GM19043 (cell line): Measurements from ENCODE around the gene KCNJ5.
A peak's percentile ranks its signal among the peaks of the same experiment; 100 is the strongest.

Experiments
- ATAC-seq: cut with Tn5 transposase; IDR thresholded peaks from one replicate; pipeline ENCODE4 v1.9.1; 2021; ENCODE audit warnings: low read depth; ENCODE audit not compliant: unreplicated experiment

Gene KCNJ5

DNA sequence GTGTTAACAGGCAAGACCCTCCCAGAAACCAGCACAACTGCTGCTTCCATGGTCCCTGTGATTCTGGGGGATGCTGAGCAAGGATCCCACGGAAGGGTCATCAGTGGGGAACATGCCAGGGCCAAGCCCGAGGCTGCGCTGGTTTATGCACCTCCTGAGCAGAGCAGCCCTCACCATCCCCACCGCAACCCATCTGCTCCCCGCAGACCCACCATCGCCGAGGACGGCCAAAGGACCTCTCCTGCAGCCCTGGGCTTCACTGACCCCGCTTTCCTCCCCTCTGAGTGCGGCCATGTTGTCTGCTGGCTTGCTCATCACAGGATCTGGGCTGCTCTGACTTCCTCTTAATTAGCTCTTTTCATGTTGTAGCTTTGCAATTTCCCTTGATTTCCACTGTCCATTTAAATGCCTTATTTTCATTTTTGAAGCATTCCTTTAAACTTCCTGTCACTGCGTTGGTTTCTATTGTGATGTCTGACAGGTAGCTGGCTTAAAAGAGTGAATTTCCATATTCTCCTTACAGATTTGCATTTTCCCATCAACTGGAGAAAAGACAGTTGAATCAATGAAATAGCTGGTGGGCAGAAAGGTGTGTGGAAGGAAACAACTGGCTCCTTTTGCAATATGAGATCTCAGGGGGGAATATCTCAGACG lies 36.7 kb downstream of the KCNJ5 start:
- no peak for ATAC-seq

DNA sequence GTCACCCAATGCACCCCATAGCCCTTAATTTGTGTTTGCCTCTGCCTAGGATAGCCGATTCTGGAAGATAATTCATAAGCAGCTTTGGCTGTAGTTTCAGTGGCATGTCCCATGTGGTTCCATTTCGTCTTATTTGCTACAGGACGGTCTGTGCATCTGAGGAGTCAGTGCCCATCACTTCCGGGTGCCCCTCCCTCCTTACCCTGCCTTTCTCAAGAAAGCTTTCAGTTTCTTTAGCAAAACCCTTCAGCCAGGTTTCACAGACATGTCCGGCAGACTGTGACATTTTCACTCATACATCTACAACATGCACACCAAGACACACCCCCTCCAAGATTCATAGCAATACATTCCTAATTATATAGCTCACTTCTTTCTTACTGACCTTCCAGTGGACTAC lies 37.2 kb downstream of the KCNJ5 start:
- ATAC-seq, result peak; percentile 99

DNA sequence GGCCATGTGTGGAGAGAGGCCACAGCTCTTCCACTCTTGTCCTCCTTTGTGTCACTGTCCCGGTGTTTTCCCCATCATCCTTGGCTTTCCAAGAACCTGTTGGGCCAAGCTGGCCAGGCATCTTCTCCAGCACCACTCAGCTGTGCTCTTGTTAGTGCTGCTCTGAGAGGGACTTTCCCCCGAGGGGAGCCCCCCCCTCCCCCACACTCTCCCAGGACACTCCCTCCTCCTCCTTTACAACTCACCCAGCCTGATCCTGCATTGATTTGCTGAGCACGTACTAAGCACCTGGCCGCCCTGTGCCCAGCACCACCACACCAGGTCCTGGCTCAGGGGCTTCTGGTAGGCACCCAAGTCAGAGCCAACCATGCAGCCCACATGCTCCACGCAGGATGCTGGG lies 38.3 kb downstream of the KCNJ5 start:
- ATAC-seq, result no peak

DNA sequence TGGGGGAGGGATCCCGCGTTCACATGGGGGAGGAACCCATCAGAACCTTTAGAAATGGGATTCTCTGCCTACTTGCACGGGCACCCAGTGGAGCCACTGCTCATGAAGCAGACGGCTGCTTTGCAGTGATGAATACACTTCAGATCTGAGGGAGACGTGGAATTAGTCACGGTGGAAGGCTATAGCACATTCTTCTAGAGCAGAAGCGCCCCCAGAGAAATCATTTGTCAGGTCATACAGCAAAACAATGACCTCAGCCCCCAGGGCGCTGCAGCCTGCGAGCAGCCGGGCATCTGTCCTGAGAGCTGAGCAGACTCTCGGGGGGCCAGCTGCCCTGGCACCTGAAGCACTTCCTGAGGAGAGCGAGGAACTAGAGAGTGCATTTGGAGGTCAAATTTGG lies 38.8 kb downstream of the KCNJ5 start:
- no peak for ATAC-seq

DNA sequence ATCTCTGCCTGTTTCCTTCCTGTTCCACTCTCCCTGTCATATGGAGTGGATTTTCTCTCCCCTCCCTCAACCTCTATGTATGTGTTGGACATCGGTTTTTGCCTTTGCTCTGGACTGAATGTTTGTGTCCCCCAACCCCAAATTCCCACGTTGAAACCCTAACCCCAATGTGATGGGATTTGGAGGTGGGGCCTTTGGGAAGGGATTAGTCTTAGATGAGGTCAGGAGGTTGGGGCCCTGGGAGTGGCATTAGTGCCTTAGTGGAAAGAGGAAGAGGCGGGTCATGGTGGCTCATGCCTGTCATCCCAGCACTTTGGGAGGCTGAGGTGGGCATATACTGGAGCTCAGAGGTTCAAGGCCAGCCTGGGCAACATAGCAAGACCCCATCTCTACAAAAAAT lies 39.9 kb downstream of the KCNJ5 start:
- ATAC-seq, result no peak

DNA sequence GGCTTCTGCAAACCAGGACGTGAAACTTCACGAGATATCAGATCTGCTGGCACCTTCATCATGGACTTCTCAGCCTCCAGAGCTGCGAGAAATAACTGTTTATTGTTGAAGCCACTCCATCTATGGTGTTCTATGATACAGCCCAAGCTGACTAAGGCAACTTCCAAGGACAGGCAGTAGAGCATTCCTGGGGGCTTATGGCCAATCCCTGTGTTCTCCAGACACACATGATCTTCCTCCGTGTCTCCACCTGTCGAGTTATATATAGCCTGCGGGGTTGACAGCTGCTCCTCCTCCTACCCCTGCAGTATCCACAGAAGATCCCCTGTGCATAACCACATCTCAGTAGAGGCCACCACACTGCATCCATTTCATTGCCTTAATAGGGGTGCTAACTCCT lies 40.5 kb downstream of the KCNJ5 start:
- ATAC-seq, result no peak

DNA sequence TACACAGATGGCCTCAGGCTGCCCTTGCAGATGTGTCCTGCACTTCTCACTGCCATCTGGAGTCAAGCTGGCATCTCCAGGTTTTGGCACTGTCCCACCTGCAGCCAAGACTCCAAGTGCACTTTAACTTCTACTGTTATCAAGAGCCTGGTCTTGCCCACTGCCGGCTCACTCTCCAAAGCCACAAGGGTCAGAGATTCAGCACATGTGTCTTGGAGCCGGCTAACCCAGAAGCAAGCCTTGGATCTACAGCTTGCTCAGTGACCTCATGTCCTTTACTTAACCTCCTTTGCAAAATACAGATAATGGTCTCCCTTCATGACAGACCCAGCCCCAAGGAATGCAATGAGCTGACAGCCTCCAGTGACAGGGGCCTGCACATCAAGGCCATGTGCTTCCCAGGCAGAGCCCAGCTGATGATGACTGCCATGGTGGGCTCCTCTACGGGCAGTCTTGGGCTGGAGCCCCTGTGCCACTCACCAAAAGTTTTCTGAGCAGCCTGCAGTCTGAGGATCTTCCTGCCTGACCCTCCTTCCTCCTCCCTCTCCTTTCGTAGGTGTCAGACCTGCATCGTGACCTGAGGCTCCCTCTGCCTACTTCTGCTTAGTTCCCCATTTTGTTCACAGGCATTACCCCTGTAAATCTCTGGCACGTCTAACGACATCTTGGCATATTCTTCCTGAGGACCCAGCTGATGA lies 42.5 kb downstream of the KCNJ5 start:
- ATAC-seq, result no peak

DNA sequence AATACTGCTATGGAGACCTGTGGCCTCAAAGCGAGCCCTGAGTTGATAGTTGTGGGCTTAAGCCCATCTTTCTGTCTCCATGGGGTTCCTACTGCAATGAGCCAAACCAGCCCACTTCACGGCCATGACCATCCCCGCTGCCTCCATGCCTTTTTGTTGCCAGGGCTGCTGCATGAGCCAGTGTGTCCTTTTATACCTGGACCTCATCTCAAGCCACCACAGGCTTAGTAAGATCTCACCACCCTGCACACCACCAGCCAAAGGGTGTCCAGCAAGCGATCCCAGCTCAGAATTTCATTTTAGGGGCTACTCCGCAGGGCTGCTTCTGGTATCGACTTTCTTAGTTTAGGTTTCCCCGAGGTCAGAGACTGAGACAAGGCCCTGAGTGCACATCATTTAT lies 43.2 kb downstream of the KCNJ5 start:
- ATAC-seq, result no peak

DNA sequence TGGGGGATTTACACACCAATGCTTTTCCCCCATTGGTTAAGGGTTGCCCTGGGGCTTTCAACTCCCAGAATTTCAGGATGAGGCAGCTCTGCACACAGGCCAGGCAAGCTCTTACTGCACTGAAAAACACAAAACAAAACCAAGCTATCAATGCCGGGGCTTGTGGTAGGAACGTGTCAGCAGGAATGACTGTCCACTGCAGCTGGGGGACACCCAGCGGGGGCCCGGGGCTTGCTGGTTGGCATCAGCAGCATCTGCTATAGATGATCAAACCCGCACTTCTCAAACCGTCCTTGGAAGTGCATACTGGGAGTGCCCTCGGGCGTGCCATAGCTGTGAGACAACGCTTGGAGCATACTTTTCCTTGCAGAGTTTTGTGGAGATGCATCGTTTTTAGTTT lies 43.8 kb downstream of the KCNJ5 start:
- no peak for ATAC-seq

DNA sequence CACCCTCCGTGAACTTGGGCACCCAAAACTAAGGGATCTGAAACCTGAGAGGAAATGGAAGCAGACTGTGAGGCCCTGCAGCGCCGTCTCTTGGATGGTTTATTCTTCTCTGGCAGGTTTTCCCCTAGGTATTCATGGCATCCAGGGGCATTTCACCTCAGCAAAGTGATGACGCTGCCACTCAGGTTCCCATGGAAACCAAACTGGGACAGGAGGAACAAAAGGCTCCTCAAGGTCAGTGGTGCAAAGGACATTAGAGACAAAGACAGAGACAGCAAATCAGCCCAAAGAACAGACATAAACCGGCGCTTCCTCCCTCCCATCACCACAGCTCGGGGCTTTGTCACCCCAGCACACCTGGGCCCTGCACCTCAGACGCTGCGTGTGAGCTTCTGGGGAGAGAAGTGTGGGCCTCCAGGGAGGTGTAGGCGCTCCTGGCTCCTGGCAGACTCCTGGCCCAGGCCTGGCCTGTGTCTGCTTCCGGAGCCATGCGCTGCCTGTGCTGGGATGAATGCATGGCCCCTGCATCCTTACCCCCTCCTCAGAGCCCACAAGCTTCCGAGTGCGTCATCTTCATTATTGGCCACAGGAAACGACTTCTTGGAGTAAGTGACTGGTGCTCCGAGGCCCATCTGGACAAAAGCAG lies 45.6 kb downstream of the KCNJ5 start:
- no peak for ATAC-seq

DNA sequence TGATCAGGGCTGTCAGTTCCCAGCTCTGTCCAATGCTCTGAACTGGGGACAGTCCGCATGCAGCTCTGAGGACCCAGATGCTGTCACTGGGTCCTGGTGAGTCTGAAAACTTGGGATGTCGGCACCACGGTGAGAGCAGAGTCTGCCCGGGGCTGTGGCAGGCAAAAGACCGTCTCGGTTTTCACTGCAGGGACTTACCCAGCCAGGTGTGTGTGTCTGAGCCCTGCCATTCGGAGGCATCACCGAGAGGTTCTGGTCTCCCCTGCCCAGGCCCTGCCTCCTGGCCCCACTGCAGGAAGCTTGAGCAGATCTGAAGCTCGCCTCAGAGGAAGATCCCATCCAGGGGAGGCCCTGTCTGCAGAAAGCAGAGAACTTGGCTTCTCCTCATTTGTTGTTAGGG lies 46.3 kb downstream of the KCNJ5 start:
- no peak for ATAC-seq

DNA sequence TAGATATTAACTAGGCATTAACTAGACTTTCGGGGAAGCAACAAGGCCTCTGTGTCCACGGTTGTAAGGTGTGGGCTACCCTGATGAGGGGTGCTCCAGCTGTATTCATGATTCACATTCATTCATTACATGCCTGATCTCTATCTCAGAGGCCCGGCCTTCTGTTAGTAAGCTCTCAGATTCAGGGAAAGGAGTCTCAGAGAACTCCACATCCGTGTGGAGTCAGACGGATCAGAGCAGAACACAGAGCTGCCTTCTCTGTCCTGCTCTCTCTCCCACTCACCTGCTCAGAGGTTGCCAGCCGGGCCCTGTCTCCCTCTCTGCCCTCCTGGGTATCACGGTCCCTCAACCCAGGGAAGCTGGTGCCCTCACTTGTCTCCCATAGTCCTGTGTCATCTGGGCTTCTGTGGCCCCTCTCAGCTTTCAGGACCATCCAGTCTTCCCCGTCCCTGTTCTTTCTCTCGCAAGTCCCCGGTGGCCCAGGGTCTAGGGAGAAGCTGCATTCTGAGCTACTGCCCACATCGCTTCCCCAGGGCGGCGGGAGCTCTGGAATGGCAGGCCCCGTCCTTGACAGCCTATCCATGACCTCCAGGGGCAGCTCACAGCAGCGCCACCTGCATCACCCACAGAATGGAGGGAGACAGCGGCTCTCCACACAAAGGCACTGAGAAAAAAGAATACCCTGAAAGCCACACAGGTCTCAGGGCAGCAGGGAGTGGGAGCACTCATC lies 47.2 kb downstream of the KCNJ5 start:
- ATAC-seq, result no peak

DNA sequence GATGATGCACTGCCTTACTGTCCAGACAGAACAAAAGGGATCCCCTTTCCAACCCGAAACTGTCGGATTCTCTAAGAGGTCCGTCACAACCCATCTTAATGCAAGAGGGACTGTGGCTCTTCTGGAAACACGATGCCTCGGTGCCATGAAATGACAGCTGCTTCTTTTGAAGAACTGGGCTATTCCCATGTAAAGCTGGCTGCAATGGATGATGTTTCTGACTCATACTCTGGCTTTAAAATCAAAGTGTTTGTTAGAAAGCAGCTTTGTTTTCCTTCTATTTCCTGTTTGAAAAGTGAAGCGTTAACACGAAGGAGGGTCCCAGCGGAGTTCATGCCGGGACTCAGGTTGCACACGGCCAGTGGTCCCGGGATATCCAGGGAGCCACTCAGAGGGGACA lies 48.4 kb downstream of the KCNJ5 start:
- ATAC-seq, result no peak

DNA sequence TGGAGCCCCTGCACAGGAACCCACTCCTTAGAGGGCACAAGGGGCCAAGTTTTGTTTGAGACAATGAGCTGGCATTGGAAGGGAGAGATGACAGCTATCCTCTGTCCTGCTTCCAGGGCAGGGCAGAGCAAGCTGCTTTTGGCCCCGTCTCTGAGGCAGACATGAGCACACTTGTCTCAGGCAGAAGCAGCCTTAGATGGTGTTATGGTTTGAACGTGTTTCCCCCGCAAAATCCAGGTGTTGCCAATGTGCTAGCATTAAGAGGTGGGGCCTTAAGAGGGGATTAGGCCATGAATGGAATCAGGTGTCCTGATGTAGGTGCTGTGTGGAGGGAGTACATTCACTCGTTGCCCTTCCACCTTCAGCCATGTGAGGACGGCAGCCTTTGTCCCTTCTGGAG lies 49.0 kb downstream of the KCNJ5 start:
- no peak for ATAC-seq

DNA sequence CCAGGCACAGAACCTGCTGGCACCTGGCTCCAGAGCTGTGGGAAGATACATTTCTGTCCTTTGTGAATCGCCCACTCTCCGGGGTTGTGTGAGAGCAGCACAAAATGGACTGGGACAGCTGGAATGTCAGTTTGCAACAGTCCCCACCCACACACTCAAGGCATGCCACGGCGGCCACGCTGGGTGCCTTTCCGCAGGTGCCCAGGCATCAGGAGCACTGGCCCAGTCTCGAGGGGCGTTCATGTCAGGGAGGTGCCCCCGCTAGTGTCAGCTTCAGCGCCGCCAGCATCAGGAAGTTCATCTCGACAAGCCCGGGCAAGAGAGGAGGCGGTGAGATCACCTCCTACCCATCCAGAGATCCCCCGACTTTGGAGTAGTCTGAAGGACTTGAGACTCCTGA lies 49.4 kb downstream of the KCNJ5 start:
- no peak for ATAC-seq

DNA sequence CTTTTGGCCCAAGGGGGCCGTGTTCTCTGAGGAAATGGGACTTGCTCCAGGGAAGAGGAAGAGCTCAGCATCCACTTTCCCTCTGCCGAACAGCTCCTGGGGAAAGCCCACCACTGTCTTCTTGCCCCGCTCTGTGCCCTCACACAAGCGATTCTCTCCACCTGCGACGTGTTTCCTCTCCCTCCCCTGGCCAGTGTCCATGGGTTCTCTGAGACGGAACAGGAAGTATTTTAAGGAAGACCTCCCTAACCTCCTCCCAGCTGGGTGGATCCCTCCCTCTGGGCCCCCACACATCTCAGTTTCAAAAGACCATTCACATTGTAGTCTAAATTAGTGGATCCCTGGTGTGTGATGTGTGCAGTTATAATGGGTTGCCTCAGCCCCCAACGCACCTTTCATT lies 50.0 kb downstream of the KCNJ5 start:
- ATAC-seq, result no peak

DNA sequence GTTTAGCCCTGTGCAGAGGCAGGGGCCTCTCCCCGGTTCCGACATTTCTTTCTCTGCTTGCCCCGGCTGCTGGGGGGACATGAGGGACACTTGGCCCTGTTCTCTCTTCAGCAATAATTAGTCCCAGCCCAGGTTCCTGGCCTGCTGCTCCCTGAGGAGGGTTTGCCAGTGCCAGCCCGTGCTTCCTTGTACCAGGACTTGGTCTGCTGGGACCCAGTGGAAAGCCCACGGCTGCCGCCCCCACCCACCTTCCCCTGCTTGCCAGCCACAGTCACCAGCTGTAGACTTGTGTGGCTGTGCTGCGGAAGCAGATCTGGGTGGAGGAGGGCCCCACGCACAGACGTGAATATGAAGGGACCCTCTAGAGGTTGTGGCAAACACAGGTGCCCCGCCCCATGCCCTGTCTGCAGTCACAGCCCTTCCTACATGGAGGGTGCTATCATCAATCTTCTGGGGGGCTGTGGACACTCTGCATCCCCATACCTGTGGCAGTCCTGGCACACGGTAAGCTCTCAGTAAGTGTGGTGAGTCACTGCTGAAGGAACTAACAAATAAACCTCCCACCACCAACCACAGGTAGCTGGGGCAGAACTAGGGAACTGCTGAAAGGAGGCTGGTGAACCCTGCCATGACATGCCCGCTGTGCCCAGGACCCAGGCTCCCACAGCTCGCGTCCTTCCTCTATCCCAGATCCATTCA lies 50.6 kb downstream of the KCNJ5 start:
- no peak for ATAC-seq

DNA sequence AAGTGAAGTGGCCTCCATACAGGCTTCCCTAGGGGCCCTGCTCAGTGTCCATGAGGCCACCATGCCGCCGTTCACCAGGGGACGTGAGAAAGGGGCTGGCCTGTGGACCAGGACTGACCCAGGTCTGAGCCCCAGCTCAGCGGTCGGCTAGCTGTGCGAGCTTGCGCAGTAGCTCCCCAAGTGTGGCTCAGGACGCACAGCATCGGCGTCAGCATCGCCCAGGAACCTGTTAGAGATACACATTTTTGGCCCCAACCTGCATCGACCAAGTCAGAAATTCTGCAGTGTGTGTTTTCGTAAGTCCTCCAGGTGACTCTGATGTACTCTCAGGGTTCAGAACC lies 51.1 kb downstream of the KCNJ5 start:
- ATAC-seq, result no peak

DNA sequence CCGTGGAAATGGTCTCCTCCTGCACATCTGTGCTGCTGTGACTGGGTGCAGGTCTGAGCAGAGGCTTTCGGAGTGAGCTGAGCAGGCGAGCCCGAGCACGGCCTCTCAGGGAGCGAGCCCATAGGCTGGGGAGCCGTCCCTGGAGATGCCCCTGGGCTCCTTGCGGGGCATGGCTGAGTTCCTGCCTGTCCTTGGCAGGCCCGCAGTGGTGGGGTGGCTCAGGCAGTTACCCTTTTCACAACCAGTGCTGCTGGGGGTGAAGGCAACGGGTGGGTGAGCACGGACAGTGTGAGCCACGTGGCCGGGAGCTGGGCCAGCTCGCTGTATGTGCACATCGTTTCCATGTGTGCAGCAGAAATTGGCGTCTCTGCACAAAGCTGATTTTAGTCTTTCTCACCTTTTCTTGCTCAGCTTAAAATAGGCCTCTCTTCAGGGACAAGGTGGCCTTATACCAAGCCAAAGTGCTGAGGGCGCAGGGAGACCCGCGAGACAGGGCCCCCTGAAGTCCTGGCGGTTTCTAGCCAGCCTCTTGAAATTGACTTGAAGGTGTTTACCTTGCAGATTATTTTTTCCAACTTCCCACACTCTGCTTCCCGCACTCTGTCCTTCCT lies 51.8 kb downstream of the KCNJ5 start, which contains the start of gene TP53AIP1:
Gene TP53AIP1, minus strand, starts transcription at position 55 of the 611 bp plus-strand sequence. CDS start 5,053 bp downstream, outside the sequence.
- ATAC-seq, result no peak

DNA sequence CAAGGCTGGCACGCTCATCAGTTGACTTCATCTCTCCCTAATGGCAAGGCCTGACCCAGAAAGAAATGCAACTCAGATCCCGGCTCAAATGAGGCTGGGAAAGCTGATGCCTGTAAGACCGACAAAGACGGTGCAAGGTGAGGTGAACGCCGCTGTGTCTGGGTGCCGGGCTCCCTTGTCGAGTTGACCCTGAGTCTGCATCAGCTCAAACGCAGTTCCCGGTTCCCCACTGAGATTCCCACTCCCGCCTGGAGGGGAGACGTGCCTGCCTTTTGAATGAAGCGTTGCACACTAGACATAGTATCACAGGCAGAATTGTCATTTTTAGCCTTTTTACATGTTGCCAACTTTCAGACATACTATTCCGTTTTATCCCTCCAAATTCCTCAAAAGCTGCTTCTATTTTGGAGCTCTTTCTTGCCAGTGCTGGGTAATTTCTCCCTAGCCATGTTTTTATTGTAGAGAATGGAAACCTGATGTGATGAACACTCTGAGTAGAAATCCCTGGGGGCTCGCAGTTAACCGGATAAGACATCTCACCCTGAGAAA lies 52.3 kb downstream of the KCNJ5 start:
- no peak for ATAC-seq
